Measurements from ENCODE around the gene CCDC149. TPM values are rescaled to one million over a fixed set of nuclear protein-coding genes. Genes with fewer than 3 reads are reported as not detected.
A peak's percentile ranks its signal among the peaks of the same experiment; 100 is the strongest.

The CCDC149 gene
- total and polyA plus RNA-seq, 2 of the 8 experiments (the other 6 are each of a cell fraction or from before 2014, with no cell fraction given), result 2.2 to 5.6 TPM

- no peak for FAIRE-seq
- POLR2A ChIA-PET (ENCODE audit: partially characterized antibody), result interaction anchor here (1.0 kb wide), 1 partner anchor 46 kb away, joined by 3 read pairs; no protein-coding TSS in a partner anchor
- peaks cover 0 to 4% (median 2%) of the 10 kb centered on the region in 4 experiments; a peak in 2 of 7 replicates for H3K4me1 ChIP-seq (replicated peaks in 1 of 4; ENCODE audit: control insufficient read depth in 3 of 4, insufficient read depth in 4 of 4, low read length in 3 of 4)
- no peak for TF ChIP-seq MAX (IDR thresholded peaks at IDR 0.05)
- no peak for TF ChIP-seq TCF12 (IDR thresholded peaks at IDR 0.05; ENCODE audit: low read depth, low read length)
- TF ChIP-seq POU5F1 (IDR thresholded peaks at IDR 0.05; ENCODE audit: low read depth, low read length), result no peak
- TF ChIP-seq JUND (IDR thresholded peaks at IDR 0.05; ENCODE audit: low read length), result no peak
- no peak for TF ChIP-seq KDM1A (IDR thresholded peaks at IDR 0.05; ENCODE audit: borderline replicate concordance, low read length)
- TF ChIP-seq GABPA (IDR thresholded peaks at IDR 0.05; ENCODE audit: borderline replicate concordance, insufficient read depth, low read length), result no peak
- TF ChIP-seq TEAD4 (IDR thresholded peaks at IDR 0.05; ENCODE audit: low read depth, low read length), result no peak
- no peak for TF ChIP-seq SIRT6 (IDR thresholded peaks at IDR 0.05; ENCODE audit: low read length)
- no peak for TF ChIP-seq ATF3 (IDR thresholded peaks at IDR 0.05; ENCODE audit: insufficient read depth, low read depth, low read length)
- no peak for TF ChIP-seq TAF7 (optimal IDR thresholded peaks at IDR 0.05; ENCODE audit: borderline replicate concordance, low read depth, low read length)
- no peak for TF ChIP-seq MAFK (IDR thresholded peaks at IDR 0.05; ENCODE audit: low read depth, low read length)
- no peak for TF ChIP-seq BRCA1 (IDR thresholded peaks at IDR 0.05; ENCODE audit: low read depth, low read length)
- no peak for TF ChIP-seq TAF1 (IDR thresholded peaks at IDR 0.05; ENCODE audit: low read depth, low read length)
Observed at GRCh38 chr4:24772061-24772705, 140.7 kb downstream of the CCDC149 start.

More at GRCh38 chr4:24772061-24772705, 140.7 kb downstream of the CCDC149 start:
- H3K36me3 ChIP-seq (ENCODE audit: control insufficient read depth in 2 of 4, insufficient read depth in 4 of 4, low read length in 3 of 4), result no peaks in the 10 kb centered on the region
- H2BK12ac ChIP-seq (ENCODE audit: low read depth, low read length), result no peak overlapping the region
- no peak overlapping the region for H3K14ac ChIP-seq (ENCODE audit: insufficient read length)
- H3K23me2 ChIP-seq (ENCODE audit: low read depth, low read length), result no peaks in the 10 kb centered on the region
- H3K9me3 ChIP-seq (ENCODE audit: insufficient read depth in 2 of 2, low read depth in 1 of 2, low read length in 1 of 2), result no peaks in the 10 kb centered on the region
- H3K27me3 ChIP-seq (replicated peaks in 1 of 4; ENCODE audit: control insufficient read depth in 3 of 4, extremely low read depth in 1 of 4, insufficient read depth in 3 of 4, low read length in 3 of 4), result no peaks in the 10 kb centered on the region
- CTCF ChIA-PET (ENCODE audit: partially characterized antibody), result interaction anchor here (0.9 to 1.1 kb wide), 2 partner anchors 12 to 20 kb away, joined by 3 to 4 read pairs; no protein-coding TSS in a partner anchor
- H2BK20ac ChIP-seq (ENCODE audit: low read length), result 0 out of 2 replicates have a peak overlapping the region, but pooled peaks have one; percentile 19
- no peak overlapping the region for H3K9ac ChIP-seq (replicated peaks in 1 of 4; ENCODE audit: extremely low read depth in 1 of 4, low read depth in 3 of 4, low read length in 3 of 4)
- no peak overlapping the region for H2BK5ac ChIP-seq (ENCODE audit: low read depth, low read length)
- H3K56ac ChIP-seq (replicated peaks; ENCODE audit: insufficient read length, low read depth, low read length), result no peak overlapping the region
- no peak for DNase-seq (ENCODE audit: low read depth in 1 of 2, low spot score in 2 of 2)
- H4K5ac ChIP-seq (ENCODE audit: insufficient read length, low read depth, low read length), result no peak overlapping the region
- H3K79me2 ChIP-seq (ENCODE audit: control insufficient read depth in 1 of 2, insufficient read depth in 2 of 2, low read length in 2 of 2), result no peaks in the 10 kb centered on the region
- no peak overlapping the region for H2BK120ac ChIP-seq (replicated peaks; ENCODE audit: low read depth, low read length)
- no peak overlapping the region for H3K4me2 ChIP-seq (ENCODE audit: insufficient read depth in 1 of 2, low read depth in 2 of 2, low read length in 2 of 2)
- no peak overlapping the region for H2AK5ac ChIP-seq (ENCODE audit: low read depth, low read length)
- no peak overlapping the region; the same call in 1 of the 2 replicates for H2BK15ac ChIP-seq (ENCODE audit: low read length)
- no peaks in the 10 kb centered on the region for H3K79me1 ChIP-seq (ENCODE audit: low read depth, low read length)
- no peak overlapping the region for H2AFZ ChIP-seq (ENCODE audit: low read length)
- H3K4ac ChIP-seq (replicated peaks; ENCODE audit: insufficient read length, low read depth, low read length), result no peak overlapping the region
- H4K91ac ChIP-seq (replicated peaks; ENCODE audit: insufficient read length, low read length), result no peak overlapping the region
- H3K27ac ChIP-seq (ENCODE audit: low read depth, low read length), result no peak overlapping the region
- H3K18ac ChIP-seq (ENCODE audit: extremely low read depth, low read length), result no peak overlapping the region
- 92% methylated on average over 5 of the region's 5 CpGs; no CpG with 5 or more reads in 1 of the 2 experiments for WGBS, 2 experiments (ENCODE audit: extremely low coverage in 1 of 2, insufficient coverage in 1 of 2, insufficient read length in 1 of 2, insufficient replicate concordance in 2 of 2, low coverage in 1 of 2, low lambda C conversion rate in 2 of 2, missing lambda C conversion rate in 1 of 2)
- no peak overlapping the region for H4K8ac ChIP-seq (ENCODE audit: extremely low read depth, insufficient read depth, low read length)
- no peaks in the 10 kb centered on the region for H4K20me1 ChIP-seq (replicated peaks in 1 of 2; ENCODE audit: control insufficient read depth in 1 of 2, insufficient read depth in 2 of 2, low read length in 2 of 2)
- H3K23ac ChIP-seq (ENCODE audit: insufficient read length), result no peak overlapping the region
- H3K4me3 ChIP-seq (ENCODE audit: extremely low read depth in 1 of 4, insufficient read depth in 2 of 4, low read depth in 3 of 4, low read length in 4 of 4), result no peak overlapping the region
